Stimulated activated naive CD8-positive, alpha-beta T cell treated with anti-CD3 and anti-CD28 coated beads, Interleukin-15, amount 100 ng/mL, for 72 hours (primary cell): Measurements from ENCODE around the gene BMAL2.
A peak's percentile ranks its signal among the peaks of the same experiment; 100 is the strongest.

Experiments
- ATAC-seq: fragments of 150-1000 bp; cut with Tn5 transposase; 2 replicates; pipeline ENCODE4 v1.10.0; 2021; ENCODE audit warnings: mild to moderate bottlenecking, moderate library complexity
- DNase-seq, 2 donors: peaks; one replicate each; pipeline ENCODE4 v3.0.0; 2021 to 2022
- H3K27ac Mint-ChIP-seq, 2 donors: one replicate each; pipeline ENCODE4 v1.8.0; 2022; ENCODE audit warnings: mild to moderate bottlenecking in 2 of 2, mixed read lengths in 2 of 2, moderate library complexity in 2 of 2
- H3K27me3 Mint-ChIP-seq: one replicate; pipeline ENCODE4 v1.8.0; 2022; ENCODE audit warnings: mixed read lengths
- H3K4me1 Mint-ChIP-seq: one replicate; pipeline ENCODE4 v1.8.0; 2022; ENCODE audit warnings: mild to moderate bottlenecking, mixed read lengths
- H3K4me3 Mint-ChIP-seq, 2 donors: one replicate each; pipeline ENCODE4 v1.8.0; 2022; ENCODE audit warnings: mild to moderate bottlenecking in 2 of 2, mixed read lengths in 2 of 2, moderate library complexity in 1 of 2
- H3K9me3 Mint-ChIP-seq, 2 donors: one replicate each; pipeline ENCODE4 v1.8.0; 2022; ENCODE audit warnings: mixed read lengths in 2 of 2

The BMAL2 gene, protein sequence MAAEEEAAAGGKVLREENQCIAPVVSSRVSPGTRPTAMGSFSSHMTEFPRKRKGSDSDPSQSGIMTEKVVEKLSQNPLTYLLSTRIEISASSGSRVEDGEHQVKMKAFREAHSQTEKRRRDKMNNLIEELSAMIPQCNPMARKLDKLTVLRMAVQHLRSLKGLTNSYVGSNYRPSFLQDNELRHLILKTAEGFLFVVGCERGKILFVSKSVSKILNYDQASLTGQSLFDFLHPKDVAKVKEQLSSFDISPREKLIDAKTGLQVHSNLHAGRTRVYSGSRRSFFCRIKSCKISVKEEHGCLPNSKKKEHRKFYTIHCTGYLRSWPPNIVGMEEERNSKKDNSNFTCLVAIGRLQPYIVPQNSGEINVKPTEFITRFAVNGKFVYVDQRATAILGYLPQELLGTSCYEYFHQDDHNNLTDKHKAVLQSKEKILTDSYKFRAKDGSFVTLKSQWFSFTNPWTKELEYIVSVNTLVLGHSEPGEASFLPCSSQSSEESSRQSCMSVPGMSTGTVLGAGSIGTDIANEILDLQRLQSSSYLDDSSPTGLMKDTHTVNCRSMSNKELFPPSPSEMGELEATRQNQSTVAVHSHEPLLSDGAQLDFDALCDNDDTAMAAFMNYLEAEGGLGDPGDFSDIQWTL

DNA sequence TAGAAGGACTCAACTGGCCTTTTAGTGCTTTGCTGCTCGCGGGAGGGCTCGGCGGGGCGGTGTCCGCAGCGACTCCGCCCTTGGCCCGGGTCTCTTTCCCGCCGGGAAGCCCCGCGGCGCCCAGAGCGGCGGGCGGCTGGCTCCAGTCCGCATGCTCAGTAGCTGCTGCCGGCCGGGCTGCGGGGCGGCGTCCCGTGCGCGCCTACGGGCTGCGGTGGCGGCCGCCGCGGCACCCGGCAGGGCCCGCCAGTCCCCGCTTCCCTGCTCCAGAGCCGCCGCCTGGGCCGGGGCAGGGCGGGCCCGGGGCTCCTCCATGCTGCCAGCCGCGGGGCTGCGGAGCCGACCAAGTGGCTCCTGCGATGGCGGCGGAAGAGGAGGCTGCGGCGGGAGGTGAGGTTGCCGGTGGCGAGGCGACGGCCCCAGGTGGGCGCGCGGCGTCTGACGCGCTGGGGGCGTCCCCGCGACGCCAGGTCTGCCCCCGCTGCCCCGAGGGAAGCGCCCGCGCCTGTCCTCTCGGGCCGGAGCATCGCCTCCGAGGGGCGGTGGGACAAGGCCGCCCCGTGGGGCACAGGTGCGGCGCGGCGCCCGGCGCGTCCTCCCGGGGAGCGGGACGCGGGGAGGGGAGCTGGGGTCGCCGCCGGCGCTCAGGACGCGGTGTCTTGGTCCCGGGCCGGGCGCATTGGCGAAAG is at the start of gene BMAL2:
BMAL2 (plus strand) TSS at position 123 of the 689 bp plus-strand sequence; CDS start at position 360, 237 bp downstream.
- Mint-ChIP-seq H3K27me3 (peaks cover 45% of the 10 kb centered on the region), H3K27ac (peak within 1 kb of the TSS; percentile 96 to 98), H3K9me3 (no peaks in the 10 kb centered on the region), H3K4me1 (peaks cover 53% of the 10 kb centered on the region), H3K4me3 (peak within 1 kb of the TSS; percentile 99)
- peak; percentile 54 to 60 for DNase-seq
- peak; percentile 69 for ATAC-seq

- H3K4me3 Mint-ChIP-seq, result no peak overlapping the region
- no peak overlapping the region for H3K27ac Mint-ChIP-seq
- H3K9me3 Mint-ChIP-seq, result no peaks in the 10 kb centered on the region
- peaks cover 34% of the 10 kb centered on the region for H3K4me1 Mint-ChIP-seq
- DNase-seq (no peak), ATAC-seq (no peak)
- no peaks in the 10 kb centered on the region for H3K27me3 Mint-ChIP-seq
These were observed 48.6 kb upstream of the BMAL2 start for GRCh38 chr12:27284021-27284420.

DNA sequence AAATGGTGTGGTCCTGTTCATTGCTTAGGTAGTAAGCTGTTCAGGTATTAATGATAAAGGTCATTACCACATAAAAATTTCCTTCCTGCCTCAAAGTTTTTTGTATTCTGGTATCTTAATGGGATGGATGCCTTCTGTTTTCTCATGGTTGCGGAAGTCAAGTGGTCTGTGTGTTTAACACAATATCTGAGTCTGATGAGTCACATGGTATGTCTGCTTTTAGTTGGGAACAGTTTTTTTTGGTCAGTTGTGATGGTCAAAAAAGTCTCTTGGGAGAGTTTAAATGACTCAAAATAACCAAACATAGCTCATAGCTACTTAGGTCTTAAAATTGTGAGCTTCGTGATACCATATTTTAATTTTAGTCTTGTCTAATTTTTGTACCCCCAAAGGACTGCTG is 47.9 kb upstream of the BMAL2 start:
- no peaks in the 10 kb centered on the region for H3K27me3 Mint-ChIP-seq
- DNase-seq, result no peak
- H3K27ac Mint-ChIP-seq, result no peak overlapping the region
- peaks cover 29% of the 10 kb centered on the region for H3K4me1 Mint-ChIP-seq
- no peak for ATAC-seq
- no peak overlapping the region for H3K4me3 Mint-ChIP-seq
- H3K9me3 Mint-ChIP-seq, result no peaks in the 10 kb centered on the region

GRCh38 chr12:27285403-27285802 is 47.2 kb upstream of the BMAL2 start:
- Mint-ChIP-seq H3K4me1 (peaks cover 28% of the 10 kb centered on the region), H3K4me3 (no peak overlapping the region), H3K27me3 (no peaks in the 10 kb centered on the region), H3K9me3 (no peaks in the 10 kb centered on the region), H3K27ac (no peak overlapping the region)
- ATAC-seq (no peak), DNase-seq (no peak)

DNA sequence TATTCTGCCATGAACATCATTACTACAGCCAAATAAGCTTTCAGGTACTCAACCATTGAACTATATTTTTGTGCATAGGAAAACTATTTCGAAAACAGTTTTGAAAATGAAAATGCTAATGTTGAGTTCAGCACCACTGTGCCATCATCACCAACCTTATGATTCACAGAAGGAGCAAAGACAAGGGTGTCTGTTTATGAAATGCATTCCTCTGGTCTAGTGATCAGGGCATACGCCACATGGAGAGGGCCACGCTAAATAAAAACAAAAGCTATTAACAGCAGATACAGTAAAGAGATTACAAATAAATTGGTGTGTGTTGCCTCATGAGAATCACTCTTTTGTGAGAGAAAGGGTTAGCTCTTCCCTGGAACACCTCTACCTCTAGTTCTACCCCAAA is 43.2 kb upstream of the BMAL2 start:
- H3K4me3 Mint-ChIP-seq, result no peak overlapping the region
- no peak overlapping the region for H3K27ac Mint-ChIP-seq
- ATAC-seq (no peak), DNase-seq (no peak)
- H3K27me3 Mint-ChIP-seq, result no peaks in the 10 kb centered on the region
- H3K4me1 Mint-ChIP-seq, result peaks cover 34% of the 10 kb centered on the region
- H3K9me3 Mint-ChIP-seq, result no peaks in the 10 kb centered on the region

GRCh38 chr12:27290501-27291168 is 42.0 kb upstream of the BMAL2 start:
- peak overlapping the region in 1 of 2 donors; percentile 3 for H3K27ac Mint-ChIP-seq
- no peaks in the 10 kb centered on the region for H3K9me3 Mint-ChIP-seq
- ATAC-seq (no peak), DNase-seq (no peak)
- H3K4me1 Mint-ChIP-seq, result peaks cover 24% of the 10 kb centered on the region
- H3K27me3 Mint-ChIP-seq, result no peaks in the 10 kb centered on the region
- no peak overlapping the region for H3K4me3 Mint-ChIP-seq

DNA sequence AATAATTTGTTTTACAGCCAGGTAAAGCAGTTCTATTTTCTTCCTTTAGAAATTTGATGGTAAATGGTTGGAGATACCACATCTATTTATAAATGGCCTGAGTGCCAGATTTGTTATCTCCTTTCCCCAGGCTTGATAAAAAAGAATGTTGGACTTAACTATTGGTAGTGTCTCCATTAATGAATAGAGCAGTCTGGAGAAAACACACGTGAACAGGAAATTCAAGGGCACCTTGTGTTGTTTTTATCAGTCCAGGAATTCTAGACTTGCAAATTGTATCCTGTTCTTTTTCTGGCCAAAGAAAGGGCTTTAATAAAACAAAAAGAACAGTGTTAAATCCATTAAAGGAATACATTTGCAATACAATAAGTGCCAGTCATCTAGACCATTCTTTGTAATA is 40.8 kb upstream of the BMAL2 start:
- no peak overlapping the region for H3K4me3 Mint-ChIP-seq
- H3K4me1 Mint-ChIP-seq, result peaks cover 17% of the 10 kb centered on the region
- no peaks in the 10 kb centered on the region for H3K27me3 Mint-ChIP-seq
- no peaks in the 10 kb centered on the region for H3K9me3 Mint-ChIP-seq
- no peak overlapping the region for H3K27ac Mint-ChIP-seq
- DNase-seq (no peak), ATAC-seq (no peak)

DNA sequence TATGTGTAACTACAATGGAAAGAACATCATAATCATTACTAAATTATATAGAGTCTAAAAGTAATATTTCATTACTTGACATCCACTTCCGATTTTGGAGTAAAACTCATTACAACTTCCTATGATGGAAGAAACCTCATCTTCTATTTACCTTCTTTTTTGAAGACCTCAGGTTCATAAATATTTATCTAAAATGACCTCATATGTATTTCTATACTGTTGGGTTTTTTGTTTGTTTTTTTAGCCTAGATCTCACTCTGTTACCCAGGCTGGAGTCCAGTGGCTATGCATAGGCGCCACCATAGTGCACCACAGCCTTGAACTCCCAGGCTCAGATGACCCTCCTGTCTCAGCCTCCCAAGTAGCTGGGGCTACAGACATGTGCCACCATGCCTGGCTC is 39.9 kb upstream of the BMAL2 start:
- ATAC-seq, result no peak
- Mint-ChIP-seq H3K27me3 (no peaks in the 10 kb centered on the region), H3K27ac (no peak overlapping the region), H3K4me3 (no peak overlapping the region), H3K4me1 (peaks cover 21% of the 10 kb centered on the region), H3K9me3 (no peaks in the 10 kb centered on the region)
- no peak for DNase-seq

DNA sequence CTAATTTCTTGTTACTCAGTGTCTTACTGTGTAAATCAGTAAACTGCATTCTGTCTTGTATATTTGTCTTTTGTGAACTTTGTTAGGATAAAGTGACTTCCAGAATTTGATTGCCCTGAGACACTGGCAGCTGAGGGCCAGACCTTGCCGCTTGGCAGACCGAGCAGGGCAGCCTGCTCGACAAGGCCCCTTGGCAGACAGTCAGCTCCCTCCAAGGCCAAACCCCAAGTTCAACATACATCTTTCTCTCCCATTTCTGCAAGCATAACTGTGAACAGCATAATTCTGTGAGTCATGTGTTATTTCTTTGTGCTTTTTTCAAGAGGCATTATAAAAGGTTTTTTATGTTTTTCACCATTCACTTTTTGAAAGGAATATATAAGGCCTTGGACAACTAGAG is 39.2 kb upstream of the BMAL2 start:
- no peak for ATAC-seq
- Mint-ChIP-seq H3K4me1 (peaks cover 23% of the 10 kb centered on the region), H3K27ac (no peak overlapping the region)

GRCh38 chr12:27296674-27297073 is 36.0 kb upstream of the BMAL2 start:
- DNase-seq (no peak), ATAC-seq (no peak)
- Mint-ChIP-seq H3K27ac (no peak overlapping the region), H3K4me3 (no peak overlapping the region), H3K4me1 (peaks cover 6% of the 10 kb centered on the region), H3K9me3 (no peaks in the 10 kb centered on the region), H3K27me3 (no peaks in the 10 kb centered on the region)

More for the DNA sequence above, 39.2 kb upstream of the BMAL2 start:
- no peaks in the 10 kb centered on the region for H3K9me3 Mint-ChIP-seq
- no peak overlapping the region for H3K4me3 Mint-ChIP-seq
- no peak for DNase-seq
- no peaks in the 10 kb centered on the region for H3K27me3 Mint-ChIP-seq

DNA sequence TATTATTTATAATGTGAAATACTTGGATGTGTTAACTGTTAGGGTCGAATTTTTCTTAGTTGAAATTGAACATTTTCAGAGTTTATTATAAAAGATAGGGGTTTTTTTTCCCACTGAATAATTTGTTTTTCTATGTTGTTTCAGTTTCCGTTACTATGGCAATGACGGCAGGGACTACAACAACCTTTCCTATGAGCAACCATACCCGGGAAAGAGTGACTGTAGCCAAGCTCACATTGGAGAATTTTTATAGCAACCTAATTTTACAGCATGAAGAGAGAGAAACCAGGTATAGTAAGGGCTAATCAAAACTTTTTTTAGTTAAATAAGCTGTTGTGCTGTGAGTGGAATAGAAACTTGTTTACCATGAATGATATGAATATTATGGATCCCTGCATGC is 35.1 kb upstream of the BMAL2 start:
- H3K4me3 Mint-ChIP-seq, result no peak overlapping the region
- ATAC-seq, result peak; percentile 28
- peaks cover 6% of the 10 kb centered on the region for H3K4me1 Mint-ChIP-seq
- no peaks in the 10 kb centered on the region for H3K9me3 Mint-ChIP-seq
- DNase-seq, result no peak
- H3K27me3 Mint-ChIP-seq, result no peaks in the 10 kb centered on the region
- peak overlapping the region in 1 of 2 donors; percentile 54 for H3K27ac Mint-ChIP-seq

GRCh38 chr12:27299102-27299501 is 33.5 kb upstream of the BMAL2 start:
- DNase-seq (no peak), ATAC-seq (no peak)
- Mint-ChIP-seq H3K27ac (no peak overlapping the region), H3K4me1 (peaks cover 6% of the 10 kb centered on the region), H3K9me3 (no peaks in the 10 kb centered on the region), H3K27me3 (no peaks in the 10 kb centered on the region), H3K4me3 (no peak overlapping the region)

DNA sequence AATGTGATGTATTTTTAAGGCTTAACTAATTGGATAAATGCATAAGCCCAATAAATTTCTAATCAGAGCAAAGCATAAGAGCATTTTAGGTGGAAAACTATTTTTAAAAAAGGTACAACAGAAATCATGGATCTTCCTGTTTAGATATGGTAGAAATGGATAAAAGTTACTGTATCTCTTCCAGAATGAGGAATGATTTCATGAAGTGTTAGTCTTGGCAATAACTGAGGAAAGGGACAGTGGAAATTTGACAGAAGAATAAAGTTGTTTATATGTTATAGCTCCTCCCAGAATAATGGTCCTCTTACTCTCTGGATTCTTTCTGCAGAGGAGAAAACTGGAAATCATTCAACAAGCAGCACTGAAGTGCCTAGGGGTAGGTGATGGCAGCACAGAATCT is 32.4 kb upstream of the BMAL2 start:
- Mint-ChIP-seq H3K9me3 (no peaks in the 10 kb centered on the region), H3K27ac (no peak overlapping the region), H3K4me3 (no peak overlapping the region), H3K4me1 (peaks cover 6% of the 10 kb centered on the region), H3K27me3 (no peaks in the 10 kb centered on the region)
- ATAC-seq (no peak), DNase-seq (no peak)

- H3K27ac Mint-ChIP-seq, result peak overlapping the region in 1 of 2 donors; percentile 45
- H3K27me3 Mint-ChIP-seq, result no peaks in the 10 kb centered on the region
- no peak for ATAC-seq
- H3K4me1 Mint-ChIP-seq, result no peaks in the 10 kb centered on the region
- no peak overlapping the region for H3K4me3 Mint-ChIP-seq
- DNase-seq, result no peak
- H3K9me3 Mint-ChIP-seq, result no peaks in the 10 kb centered on the region
These were observed 29.2 kb upstream of the BMAL2 start for GRCh38 chr12:27303139-27304111.

- ATAC-seq, result no peak
- Mint-ChIP-seq H3K4me1 (peaks cover 7% of the 10 kb centered on the region), H3K27ac (no peak overlapping the region), H3K4me3 (no peak overlapping the region), H3K9me3 (no peaks in the 10 kb centered on the region), H3K27me3 (no peaks in the 10 kb centered on the region)
- DNase-seq, result no peak
These were observed 27.8 kb upstream of the BMAL2 start for GRCh38 chr12:27304856-27305255.
